Globus pallidus (tissue), 1 donor: ENCODE measurements around the gene LRMDA.
"Not testable (repeated sequence)": the region's sequence is repeated elsewhere in the genome, so short reads cannot be mapped to it uniquely, and the experiment has no call there.

Experiments used
- DNase-seq: peaks from one replicate; pipeline ENCODE4 v3.0.0-alpha.2; 2015; ENCODE audit warnings: low spot score

The LRMDA gene

GRCh38 chr10:75613685-75614504 is 182.5 kb downstream of the LRMDA start:
- peak; percentile 36 for DNase-seq

- DNase-seq: no peak
Measured at GRCh38 chr10:75616076-75616475, 184.7 kb downstream of the LRMDA start.

- DNase-seq: no peak
Measured at GRCh38 chr10:75616874-75617478, 185.6 kb downstream of the LRMDA start.

- DNase-seq: no peak
Measured at GRCh38 chr10:75617485-75618155, 186.2 kb downstream of the LRMDA start.

- no peak for DNase-seq
Measured at GRCh38 chr10:75619635-75620034, 188.2 kb downstream of the LRMDA start.

- no peak for DNase-seq
Measured at GRCh38 chr10:75620356-75620755, 188.9 kb downstream of the LRMDA start.

- not testable (repeated sequence) for DNase-seq
Measured at GRCh38 chr10:75621003-75621402, 189.6 kb downstream of the LRMDA start.

GRCh38 chr10:75622503-75622902 is 191.1 kb downstream of the LRMDA start:
- no peak for DNase-seq

- no peak for DNase-seq
Measured at GRCh38 chr10:75623310-75624093, 192.1 kb downstream of the LRMDA start.

- DNase-seq: no peak
Measured at GRCh38 chr10:75624638-75625037, 193.2 kb downstream of the LRMDA start.

- DNase-seq: no peak
Measured at GRCh38 chr10:75630746-75631145, 199.3 kb downstream of the LRMDA start.

- no peak for DNase-seq
Measured at GRCh38 chr10:75632805-75633462, 201.5 kb downstream of the LRMDA start.

- DNase-seq: no peak
Measured at GRCh38 chr10:75633568-75633967, 202.1 kb downstream of the LRMDA start.

GRCh38 chr10:75634947-75635346 is 203.5 kb downstream of the LRMDA start:
- DNase-seq: no peak

GRCh38 chr10:75638752-75639151 is 207.3 kb downstream of the LRMDA start:
- DNase-seq: no peak

- DNase-seq: no peak
Measured at GRCh38 chr10:75639736-75640135, 208.3 kb downstream of the LRMDA start.

GRCh38 chr10:75640381-75640780 is 209.0 kb downstream of the LRMDA start:
- no peak for DNase-seq

GRCh38 chr10:75640803-75641202 is 209.4 kb downstream of the LRMDA start:
- DNase-seq: no peak

GRCh38 chr10:75643405-75643804 is 212.0 kb downstream of the LRMDA start:
- no peak for DNase-seq

GRCh38 chr10:75643944-75644692 is 212.7 kb downstream of the LRMDA start:
- no peak for DNase-seq

GRCh38 chr10:75645704-75646103 is 214.3 kb downstream of the LRMDA start:
- no peak for DNase-seq
